ENCODE measurements around the gene TOR1B. TPM values are rescaled to one million over a fixed set of nuclear protein-coding genes. Genes with fewer than 3 reads are reported as not detected.

TOR1B gene
- total RNA-seq, 5 donors from 2014 or later (not counting 1 experiment from before 2014, with no cell fraction given): 19.3 to 31.0 (median 26.4) TPM

DNA sequence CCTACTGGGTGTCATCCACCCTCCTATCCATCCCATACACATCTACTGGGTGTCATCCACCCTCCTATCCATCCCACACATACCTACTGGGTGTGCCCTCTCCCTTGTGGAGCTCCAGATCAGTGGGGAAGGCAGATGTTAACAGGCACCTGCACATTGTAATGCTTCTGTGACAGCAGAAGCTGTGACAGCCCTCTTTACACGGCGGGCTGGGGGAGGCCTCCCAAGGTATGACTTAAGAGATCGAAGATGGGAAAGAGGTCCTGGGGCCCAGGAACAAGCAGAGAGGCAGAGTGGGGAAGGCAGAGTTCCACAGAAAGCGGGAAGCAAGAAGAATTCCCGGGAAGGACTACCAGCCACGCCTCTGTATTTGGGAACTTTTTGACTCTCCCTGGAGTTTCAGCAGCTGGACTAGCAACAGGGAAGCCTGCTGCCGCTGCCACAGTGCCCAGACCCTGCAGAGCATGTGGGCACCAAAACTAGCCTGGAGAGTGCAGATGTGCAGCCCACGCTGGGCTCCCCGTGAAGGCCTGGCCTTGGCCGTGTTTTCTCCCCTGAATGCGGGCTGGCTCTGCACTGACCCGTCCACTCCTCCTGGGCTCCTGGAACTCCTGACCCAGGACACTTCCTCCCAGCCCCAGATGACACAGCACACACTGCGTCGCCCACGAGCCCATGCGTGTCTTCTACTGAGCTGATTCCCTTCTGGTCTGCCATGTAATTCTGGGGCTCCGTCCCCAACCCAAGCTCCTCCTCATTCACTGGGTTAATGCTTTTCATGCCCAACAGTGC, 11.6 kb downstream of the TOR1B start:
- Mint-ChIP-seq H3K4me3 (no peak overlapping the region), H3K9me3 (no peaks in the 10 kb centered on the region), H3K36me3 (peaks cover 44% of the 10 kb centered on the region), H3K27me3 (no peaks in the 10 kb centered on the region), H3K27ac (peak overlapping the region in 1 of 2 donors; percentile 56), H3K4me1 (peaks cover 16 to 23% (median 23%) of the 10 kb centered on the region in 3 donors)
- POLR2A ChIA-PET: no interaction called here
- no peak for ATAC-seq (replicated peaks in 1 of 4)
- DNase-seq: no peak
- peaks cover 17 to 83% of the 10 kb centered on the region in 2 donors for H3K36me3 ChIP-seq (ENCODE audit: control insufficient read depth in 2 of 2, extremely low read depth in 1 of 2, insufficient read depth in 1 of 2, low read length in 1 of 2)
- no peak overlapping the region for H3K4me3 ChIP-seq (ENCODE audit: control insufficient read depth in 1 of 2, extremely low read depth in 1 of 2, low read length in 1 of 2)
- no peaks in the 10 kb centered on the region for H3K27me3 ChIP-seq (replicated peaks in 1 of 2; ENCODE audit: control insufficient read depth in 2 of 2, extremely low read depth in 1 of 2, insufficient read depth in 2 of 2, low read length in 1 of 2)
- no peak overlapping the region for H3K27ac ChIP-seq (ENCODE audit: low read length)
- H3K4me1 ChIP-seq (ENCODE audit: control insufficient read depth in 1 of 2, extremely low read depth in 1 of 2, insufficient read depth in 2 of 2, low read length in 2 of 2): peaks cover 0 to 9% of the 10 kb centered on the region in 2 experiments
- CTCF ChIA-PET: no interaction called here
- no peaks in the 10 kb centered on the region for H3K9me3 ChIP-seq
- WGBS (ENCODE audit: insufficient coverage): 95% methylated on average over 12 of the region's 17 CpGs

DNA sequence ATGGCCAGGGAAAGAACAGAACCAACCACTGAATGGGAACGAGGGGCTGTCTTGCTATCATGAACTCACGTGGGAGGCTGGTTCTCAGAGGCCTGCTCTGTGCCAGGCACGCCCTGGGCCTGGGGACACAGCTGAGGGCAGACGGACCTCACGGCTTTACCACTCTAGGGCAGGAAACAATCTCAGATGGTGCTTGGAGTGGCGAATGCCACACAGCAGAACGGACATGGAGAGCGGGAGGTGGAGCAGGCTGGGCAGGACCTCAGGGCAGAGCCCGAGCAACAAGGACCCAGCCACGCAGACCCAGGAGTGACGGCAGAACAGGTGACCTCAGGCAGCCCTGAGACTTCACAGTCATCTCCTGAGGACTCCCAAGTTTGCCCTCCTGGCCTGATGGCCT, 12.3 kb downstream of the TOR1B start:
- peak overlapping the region in 1 of 2 donors; percentile 56 for H3K27ac Mint-ChIP-seq
- H3K9me3 ChIP-seq: no peaks in the 10 kb centered on the region
- H3K27me3 ChIP-seq (replicated peaks in 1 of 2; ENCODE audit: control insufficient read depth in 2 of 2, extremely low read depth in 1 of 2, insufficient read depth in 2 of 2, low read length in 1 of 2): no peaks in the 10 kb centered on the region
- no peak overlapping the region for H3K4me3 ChIP-seq (ENCODE audit: control insufficient read depth in 1 of 2, extremely low read depth in 1 of 2, low read length in 1 of 2)
- H3K4me3 Mint-ChIP-seq: no peak overlapping the region
- peaks cover 17 to 77% of the 10 kb centered on the region in 2 donors for H3K36me3 ChIP-seq (ENCODE audit: control insufficient read depth in 2 of 2, extremely low read depth in 1 of 2, insufficient read depth in 1 of 2, low read length in 1 of 2)
- no peak for ATAC-seq (replicated peaks in 1 of 4)
- peaks cover 0 to 9% of the 10 kb centered on the region in 2 experiments for H3K4me1 ChIP-seq (ENCODE audit: control insufficient read depth in 1 of 2, extremely low read depth in 1 of 2, insufficient read depth in 2 of 2, low read length in 2 of 2)
- H3K27ac ChIP-seq (ENCODE audit: low read length): no peak overlapping the region
- peaks cover 15 to 23% (median 23%) of the 10 kb centered on the region in 3 donors for H3K4me1 Mint-ChIP-seq
- DNase-seq: no peak
- no peaks in the 10 kb centered on the region for H3K9me3 Mint-ChIP-seq
- 91% methylated on average over 11 of the region's 11 CpGs for WGBS (ENCODE audit: insufficient coverage)
- POLR2A ChIA-PET: no interaction called here
- H3K27me3 Mint-ChIP-seq: no peaks in the 10 kb centered on the region
- CTCF ChIA-PET: no interaction called here
- peaks cover 41% of the 10 kb centered on the region for H3K36me3 Mint-ChIP-seq

DNA sequence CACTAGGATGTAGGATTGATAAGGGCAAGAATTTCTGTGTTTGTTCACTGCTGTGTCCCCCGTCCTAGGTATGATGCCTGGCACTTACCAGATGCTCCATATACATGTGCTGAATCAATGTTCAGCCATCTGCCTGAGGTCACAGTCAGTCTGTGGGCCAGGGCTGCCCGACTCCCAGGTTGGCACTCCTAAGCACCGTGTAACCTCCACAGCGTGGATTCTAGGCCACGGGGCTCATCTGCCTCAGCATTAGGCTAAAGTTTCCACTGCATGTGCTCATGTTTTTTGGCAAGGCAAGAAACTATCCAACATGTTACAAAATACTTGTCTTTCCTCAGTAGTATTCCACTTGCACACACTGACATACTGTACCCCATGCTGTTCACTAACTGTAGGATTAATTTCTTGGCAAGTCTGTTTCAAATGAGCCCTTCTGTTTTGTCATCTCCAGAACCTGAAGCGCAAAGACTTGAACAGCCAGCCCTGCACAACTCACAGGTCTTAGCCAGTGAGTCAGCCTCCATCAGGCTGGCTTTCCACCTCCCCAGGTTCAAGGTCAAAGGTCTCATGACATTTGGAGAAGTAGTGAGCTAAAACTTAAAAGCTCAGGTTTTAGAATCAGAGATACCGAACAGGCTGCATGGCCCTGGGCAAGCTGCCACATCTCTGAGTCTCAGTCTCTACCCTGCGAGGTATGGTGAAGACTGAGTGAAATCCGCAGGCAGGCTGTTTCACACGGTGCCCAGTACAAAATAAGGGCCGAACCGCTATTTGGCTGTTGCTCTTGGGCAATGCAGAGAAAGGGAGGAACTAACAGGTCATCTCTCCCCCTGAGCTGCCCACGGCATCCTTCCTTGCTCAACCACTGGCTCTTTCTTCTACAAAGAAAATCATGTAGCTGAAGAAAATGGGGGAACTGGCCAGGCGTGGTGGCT, 13.8 kb downstream of the TOR1B start:
- Histone ChIP-seq H3K4me3 (ENCODE audit: control insufficient read depth in 1 of 2, extremely low read depth in 1 of 2, low read length in 1 of 2) (no peak overlapping the region), H3K27me3 (replicated peaks in 1 of 2; ENCODE audit: control insufficient read depth in 2 of 2, extremely low read depth in 1 of 2, insufficient read depth in 2 of 2, low read length in 1 of 2) (no peaks in the 10 kb centered on the region), H3K36me3 (ENCODE audit: control insufficient read depth in 2 of 2, extremely low read depth in 1 of 2, insufficient read depth in 1 of 2, low read length in 1 of 2) (peaks cover 17 to 77% of the 10 kb centered on the region in 2 donors), H3K4me1 (ENCODE audit: control insufficient read depth in 1 of 2, extremely low read depth in 1 of 2, insufficient read depth in 2 of 2, low read length in 2 of 2) (peaks cover 0 to 9% of the 10 kb centered on the region in 2 experiments), H3K9me3 (no peaks in the 10 kb centered on the region), H3K27ac (ENCODE audit: low read length) (no peak overlapping the region)
- ATAC-seq (replicated peaks in 1 of 4) (no peak), DNase-seq (no peak)
- CTCF ChIA-PET: no interaction called here
- POLR2A ChIA-PET: no interaction called here
- H3K4me1 Mint-ChIP-seq: peaks cover 9 to 22% (median 18%) of the 10 kb centered on the region in 3 donors
- H3K36me3 Mint-ChIP-seq: peaks cover 38% of the 10 kb centered on the region
- no peaks in the 10 kb centered on the region for H3K27me3 Mint-ChIP-seq
- WGBS (ENCODE audit: insufficient coverage): 87% methylated on average over 10 of the region's 14 CpGs
- no peak overlapping the region for H3K27ac Mint-ChIP-seq
- H3K4me3 Mint-ChIP-seq: no peak overlapping the region
- no peaks in the 10 kb centered on the region for H3K9me3 Mint-ChIP-seq

DNA sequence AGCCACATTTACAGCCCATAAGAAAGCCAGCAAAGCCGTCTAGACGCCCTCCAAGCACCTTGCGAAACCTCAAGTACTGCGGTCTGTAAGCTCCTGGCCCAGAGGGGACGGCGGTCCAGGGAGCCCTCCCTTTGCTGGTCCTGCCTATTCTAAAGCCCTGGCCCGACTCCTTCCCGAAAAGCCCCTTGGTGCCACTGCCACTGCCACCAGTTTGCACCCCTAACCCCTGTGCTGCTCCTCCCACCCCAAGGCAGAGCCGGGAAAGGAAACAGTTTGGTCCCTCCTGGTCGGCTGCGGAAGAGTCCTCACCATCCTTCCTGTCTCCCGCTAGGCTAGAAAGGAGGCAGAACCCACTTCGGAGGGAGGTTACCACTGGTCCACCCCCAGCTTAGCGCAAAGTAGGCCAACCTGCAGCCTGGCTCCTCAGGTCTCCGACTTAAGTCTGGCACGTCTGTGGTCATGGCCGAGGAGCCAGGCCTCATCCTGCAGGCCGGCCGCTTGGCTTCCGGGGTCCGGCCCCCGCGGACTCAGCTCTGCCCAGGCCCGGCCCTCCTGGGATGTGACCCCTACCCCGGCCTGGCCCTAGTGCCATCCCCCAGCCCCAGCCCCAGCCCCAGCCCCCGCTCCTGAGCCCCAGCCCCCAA, 20.0 kb downstream of the TOR1B start:
- ChIA-PET CTCF (interaction anchor here in 1 of 2 donors (0.6 kb wide), 1 partner anchor 19 kb away, joined by 3 read pairs; no protein-coding TSS in a partner anchor), POLR2A (no interaction called here)
- peaks cover 18% of the 10 kb centered on the region for H3K36me3 Mint-ChIP-seq

DNA sequence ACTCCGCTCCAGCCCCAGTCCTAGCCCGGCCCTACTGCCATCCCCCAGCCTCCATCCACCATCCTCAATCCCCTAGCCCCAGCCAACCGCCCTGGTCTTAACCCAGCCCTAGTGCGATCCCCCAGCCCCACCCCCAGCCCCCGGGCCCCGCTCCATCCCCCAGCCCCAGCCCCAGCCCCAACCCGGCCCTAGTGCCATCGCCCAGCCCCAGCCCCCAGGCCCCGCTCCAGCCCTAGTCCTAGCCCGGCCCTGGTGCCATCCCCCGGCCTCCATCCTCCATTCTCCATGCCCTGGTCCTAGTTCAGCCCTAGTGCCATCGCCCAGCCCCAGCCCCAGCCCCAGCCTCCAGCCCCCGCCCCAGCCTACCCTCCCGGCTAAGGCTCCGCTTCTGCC, 20.6 kb downstream of the TOR1B start:
- no peaks in the 10 kb centered on the region for H3K9me3 ChIP-seq
- H3K36me3 Mint-ChIP-seq: peaks cover 19% of the 10 kb centered on the region
- POLR2A ChIA-PET: no interaction called here
- peak; percentile 10 to 43 (median 25) for ATAC-seq (replicated peaks in 1 of 4)
- H3K27me3 ChIP-seq (replicated peaks in 1 of 2; ENCODE audit: control insufficient read depth in 2 of 2, extremely low read depth in 1 of 2, insufficient read depth in 2 of 2, low read length in 1 of 2): no peaks in the 10 kb centered on the region
- peak overlapping the region in 1 of 2 donors; percentile 71 for H3K27ac Mint-ChIP-seq
- H3K27me3 Mint-ChIP-seq: no peaks in the 10 kb centered on the region
- peak overlapping the region; percentile 23 for H3K27ac ChIP-seq (ENCODE audit: low read length)
- CTCF ChIA-PET: no interaction called here
- peaks cover 12 to 17% (median 16%) of the 10 kb centered on the region in 3 donors for H3K4me1 Mint-ChIP-seq
- DNase-seq: no peak
- 0% methylated on average over 3 of the region's 15 CpGs for WGBS (ENCODE audit: insufficient coverage)
- peaks cover 4 to 18% of the 10 kb centered on the region in 2 experiments for H3K4me1 ChIP-seq (ENCODE audit: control insufficient read depth in 1 of 2, extremely low read depth in 1 of 2, insufficient read depth in 2 of 2, low read length in 2 of 2)
- H3K9me3 Mint-ChIP-seq: no peaks in the 10 kb centered on the region
- H3K4me3 Mint-ChIP-seq: peak overlapping the region; percentile 80 to 86 (median 85)
- H3K36me3 ChIP-seq (ENCODE audit: control insufficient read depth in 2 of 2, extremely low read depth in 1 of 2, insufficient read depth in 1 of 2, low read length in 1 of 2): peaks cover 0 to 46% of the 10 kb centered on the region in 2 donors
- H3K4me3 ChIP-seq (ENCODE audit: control insufficient read depth in 1 of 2, extremely low read depth in 1 of 2, low read length in 1 of 2): peak overlapping the region; percentile 63 to 76

More for the DNA sequence above, 20.0 kb downstream of the TOR1B start:
- H3K4me3 ChIP-seq (ENCODE audit: control insufficient read depth in 1 of 2, extremely low read depth in 1 of 2, low read length in 1 of 2): peak overlapping the region; percentile 41 to 63
- DNase-seq (peak in 4 of 35 experiments; percentile 5 to 48 (median 18)), ATAC-seq (replicated peaks in 1 of 4) (peak in 1 of 4 experiments; percentile 9)
- 25% methylated on average over 24 of the region's 26 CpGs for WGBS (ENCODE audit: insufficient coverage)
- H3K4me3 Mint-ChIP-seq: peak overlapping the region; percentile 80 to 86 (median 85)
- H3K27ac Mint-ChIP-seq: peak overlapping the region; percentile 75 to 82
- H3K9me3 Mint-ChIP-seq: no peaks in the 10 kb centered on the region
- H3K4me1 ChIP-seq (ENCODE audit: control insufficient read depth in 1 of 2, extremely low read depth in 1 of 2, insufficient read depth in 2 of 2, low read length in 2 of 2): peaks cover 4 to 18% of the 10 kb centered on the region in 2 experiments
- peaks cover 0 to 46% of the 10 kb centered on the region in 2 donors for H3K36me3 ChIP-seq (ENCODE audit: control insufficient read depth in 2 of 2, extremely low read depth in 1 of 2, insufficient read depth in 1 of 2, low read length in 1 of 2)
- H3K9me3 ChIP-seq: no peaks in the 10 kb centered on the region
- no peaks in the 10 kb centered on the region for H3K27me3 Mint-ChIP-seq
- peaks cover 12 to 19% (median 17%) of the 10 kb centered on the region in 3 donors for H3K4me1 Mint-ChIP-seq
- H3K27me3 ChIP-seq (replicated peaks in 1 of 2; ENCODE audit: control insufficient read depth in 2 of 2, extremely low read depth in 1 of 2, insufficient read depth in 2 of 2, low read length in 1 of 2): no peaks in the 10 kb centered on the region
- H3K27ac ChIP-seq (ENCODE audit: low read length): peak overlapping the region; percentile 23
